Measurements from ENCODE around the gene GUK1. TPM values are rescaled to one million over a fixed set of nuclear protein-coding genes. Genes with fewer than 3 reads are reported as not detected.

Gene GUK1
- total and polyA plus RNA-seq, 2 of the 4 experiments (the other 2 are of a cell fraction): 465 to 548 TPM

GRCh38 chr1:228099331-228099732 lies 40.7 kb upstream of the GUK1 start:
- H2AK9ac ChIP-seq (replicated peaks; ENCODE audit: low read depth, low read length, poor library complexity): no peak overlapping the region
- H2BK5ac ChIP-seq (ENCODE audit: low read depth, low read length, poor library complexity, severe bottlenecking): no peak overlapping the region
- H3K9me3 ChIP-seq (ENCODE audit: control insufficient read depth, insufficient read depth, low read length): peaks cover 5% of the 10 kb centered on the region; the same call in 1 of the 2 replicates
- no peak overlapping the region for H3K4me3 ChIP-seq (ENCODE audit: insufficient read depth, low read depth, low read length)
- no peak overlapping the region for H2BK120ac ChIP-seq (ENCODE audit: low read depth, low read length)
- dilution Hi-C loops (cut with HindIII; ENCODE audit: low sequenced_read_pairs, unreplicated experiment): no loop called here
- H3K9me1 ChIP-seq (ENCODE audit: insufficient read depth, low read length): peaks cover 23% of the 10 kb centered on the region
- ATAC-seq (ENCODE audit: low read depth) (no peak), DNase-seq (no peak)
- TF ChIP-seq RFX5 (IDR thresholded peaks at IDR 0.05; ENCODE audit: low read depth, low read length) (no peak), NFE2L2 (IDR thresholded peaks at IDR 0.05; ENCODE audit: low read depth, low read length) (no peak), MAFK (IDR thresholded peaks at IDR 0.05; ENCODE audit: low read depth, low read length) (no peak), ELK1 (IDR thresholded peaks at IDR 0.05; ENCODE audit: borderline replicate concordance, low read depth, low read length) (no peak), RAD21 (IDR thresholded peaks at IDR 0.05; ENCODE audit: low read length) (no peak), MXI1 (IDR thresholded peaks at IDR 0.05; ENCODE audit: borderline replicate concordance, low read depth, low read length) (no peak), CEBPB (IDR thresholded peaks at IDR 0.05; ENCODE audit: low read depth, low read length) (no peak), FOS (IDR thresholded peaks at IDR 0.05; ENCODE audit: low read depth, low read length) (no peak), RCOR1 (IDR thresholded peaks at IDR 0.05; ENCODE audit: insufficient replicate concordance, low read length) (no peak), CHD1 (IDR thresholded peaks at IDR 0.05; ENCODE audit: low read depth, low read length) (no peak), POLR2A (IDR thresholded peaks at IDR 0.05; ENCODE audit: low read depth, low read length) (no peak), USF2 (IDR thresholded peaks at IDR 0.05; ENCODE audit: low read depth, low read length) (no peak), BHLHE40 (IDR thresholded peaks at IDR 0.05; ENCODE audit: low read depth, low read length) (no peak), SMC3 (IDR thresholded peaks at IDR 0.05; ENCODE audit: low read depth, low read length) (no peak), MAZ (IDR thresholded peaks at IDR 0.05; ENCODE audit: borderline replicate concordance, low read depth, low read length) (no peak)
- TF ChIP-seq, protein P1, sequence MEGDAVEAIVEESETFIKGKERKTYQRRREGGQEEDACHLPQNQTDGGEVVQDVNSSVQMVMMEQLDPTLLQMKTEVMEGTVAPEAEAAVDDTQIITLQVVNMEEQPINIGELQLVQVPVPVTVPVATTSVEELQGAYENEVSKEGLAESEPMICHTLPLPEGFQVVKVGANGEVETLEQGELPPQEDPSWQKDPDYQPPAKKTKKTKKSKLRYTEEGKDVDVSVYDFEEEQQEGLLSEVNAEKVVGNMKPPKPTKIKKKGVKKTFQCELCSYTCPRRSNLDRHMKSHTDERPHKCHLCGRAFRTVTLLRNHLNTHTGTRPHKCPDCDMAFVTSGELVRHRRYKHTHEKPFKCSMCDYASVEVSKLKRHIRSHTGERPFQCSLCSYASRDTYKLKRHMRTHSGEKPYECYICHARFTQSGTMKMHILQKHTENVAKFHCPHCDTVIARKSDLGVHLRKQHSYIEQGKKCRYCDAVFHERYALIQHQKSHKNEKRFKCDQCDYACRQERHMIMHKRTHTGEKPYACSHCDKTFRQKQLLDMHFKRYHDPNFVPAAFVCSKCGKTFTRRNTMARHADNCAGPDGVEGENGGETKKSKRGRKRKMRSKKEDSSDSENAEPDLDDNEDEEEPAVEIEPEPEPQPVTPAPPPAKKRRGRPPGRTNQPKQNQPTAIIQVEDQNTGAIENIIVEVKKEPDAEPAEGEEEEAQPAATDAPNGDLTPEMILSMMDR (conservative IDR thresholded peaks at IDR 0.05; ENCODE audit: low read depth, low read length): no peak
- no peak overlapping the region for H4K5ac ChIP-seq (ENCODE audit: low read depth, low read length)
- H4K20me1 ChIP-seq (ENCODE audit: insufficient read depth, low read length): peaks cover 75% of the 10 kb centered on the region
- intact Hi-C loops (cut with micrococcal nuclease): no loop called here
- POLR2A ChIA-PET (ENCODE audit: unreplicated experiment): no interaction called here
- no peak overlapping the region for H3K27ac ChIP-seq (ENCODE audit: insufficient read depth, low read length)
- H3K4me2 ChIP-seq (ENCODE audit: low read depth, low read length): no peak overlapping the region
- H3K27me3 ChIP-seq (ENCODE audit: control insufficient read depth, insufficient read depth, low read length): no peaks in the 10 kb centered on the region
- no peak overlapping the region for H2AFZ ChIP-seq (replicated peaks; ENCODE audit: low read length, poor library complexity)
- H3K36me3 ChIP-seq (ENCODE audit: control insufficient read depth, insufficient read depth, low read length): peaks cover 46% of the 10 kb centered on the region
- no peak overlapping the region for H3K9ac ChIP-seq (ENCODE audit: low read depth, low read length)
- no peak overlapping the region for H2AK5ac ChIP-seq (ENCODE audit: low read depth, low read length)
- H2BK20ac ChIP-seq (ENCODE audit: low read depth, low read length): no peak overlapping the region
- BruUV-seq (replicated peaks): no TSS peak
- no peak overlapping the region for H4K91ac ChIP-seq (ENCODE audit: insufficient read depth, low read depth, low read length)
- H2BK15ac ChIP-seq (ENCODE audit: low read depth, low read length): no peak overlapping the region
- WGBS, 2 experiments (ENCODE audit: extremely low coverage in 2 of 2, insufficient read length in 1 of 2): 93% methylated on average over 2 of the region's 4 CpGs; no CpG with 5 or more reads in 1 of the 2 experiments
- no peak overlapping the region for H3K18ac ChIP-seq (ENCODE audit: low read depth, low read length)
- no peak overlapping the region for H3K4ac ChIP-seq (ENCODE audit: low read depth, low read length)
- CTCF ChIA-PET: no interaction called here
- H3K79me1 ChIP-seq (ENCODE audit: low read depth in 1 of 2, low read length in 2 of 2): peaks cover 7 to 68% of the 10 kb centered on the region in 2 experiments; a peak in 3 of 4 replicates
- in situ Hi-C loops (cut with MboI; ENCODE audit: low sequenced_read_pairs): no loop called here
- no peak overlapping the region for H3K14ac ChIP-seq (replicated peaks; ENCODE audit: low read depth, low read length)
- no peak overlapping the region for H3K56ac ChIP-seq (ENCODE audit: extremely low read depth, insufficient read depth, low read length)
- no peak overlapping the region for H4K8ac ChIP-seq (ENCODE audit: low read depth in 2 of 2, low read length in 2 of 2)
- peaks cover 7% of the 10 kb centered on the region; the same call in 1 of the 2 replicates for H3K4me1 ChIP-seq (ENCODE audit: control insufficient read depth, insufficient read depth, low read length)
- H3K23ac ChIP-seq (ENCODE audit: low read depth, low read length): no peak overlapping the region
